GM21423 (cell line): ENCODE results near the gene NPM1.
"Not testable (repeated sequence)": the region's sequence is repeated elsewhere in the genome, so short reads cannot be mapped to it uniquely, and the experiment has no call there.

Experiments
- ATAC-seq: cut with Tn5 transposase; IDR thresholded peaks from one replicate; pipeline ENCODE4 v1.9.1; 2021; ENCODE audit warnings: mild to moderate bottlenecking, moderate library complexity; ENCODE audit not compliant: unreplicated experiment

The NPM1 gene, protein sequence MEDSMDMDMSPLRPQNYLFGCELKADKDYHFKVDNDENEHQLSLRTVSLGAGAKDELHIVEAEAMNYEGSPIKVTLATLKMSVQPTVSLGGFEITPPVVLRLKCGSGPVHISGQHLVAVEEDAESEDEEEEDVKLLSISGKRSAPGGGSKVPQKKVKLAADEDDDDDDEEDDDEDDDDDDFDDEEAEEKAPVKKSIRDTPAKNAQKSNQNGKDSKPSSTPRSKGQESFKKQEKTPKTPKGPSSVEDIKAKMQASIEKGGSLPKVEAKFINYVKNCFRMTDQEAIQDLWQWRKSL

GRCh38 chr5:171387345-171387969, at the start of gene NPM1:
Gene NPM1 (plus strand): TSS chr5:171387849. CDS start chr5:171387949, 100 bp downstream.
- ATAC-seq: peak; percentile 81

- no peak for ATAC-seq
These were observed 47.6 kb upstream of the NPM1 start for GRCh38 chr5:171340042-171340441.

- no peak for ATAC-seq
These were observed 47.2 kb upstream of the NPM1 start for GRCh38 chr5:171340491-171340890.

- no peak for ATAC-seq
These were observed 45.1 kb upstream of the NPM1 start for GRCh38 chr5:171342362-171343111.

GRCh38 chr5:171344936-171345608, 42.6 kb upstream of the NPM1 start:
- ATAC-seq: no peak

GRCh38 chr5:171351536-171352073, 36.0 kb upstream of the NPM1 start:
- ATAC-seq: no peak

DNA sequence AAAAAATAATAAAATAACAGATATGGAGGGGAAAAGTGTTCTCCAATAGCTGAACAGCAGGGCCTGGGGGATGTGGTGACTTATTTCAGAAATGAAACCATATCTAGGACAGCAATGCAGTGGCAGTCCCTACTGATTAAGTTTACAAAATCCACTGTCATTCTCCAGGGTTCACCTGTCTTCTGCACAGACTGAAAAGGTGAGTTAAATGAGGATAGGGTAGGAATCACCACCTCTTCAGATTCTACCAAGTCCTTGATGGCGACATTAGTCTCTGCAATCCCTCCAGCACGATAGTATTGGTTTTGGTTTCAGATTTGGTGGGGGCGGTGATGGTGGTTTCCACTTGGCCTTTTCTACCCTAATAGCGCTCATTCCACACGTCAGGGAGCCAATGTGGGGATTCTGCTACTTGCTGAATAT, 32.3 kb upstream of the NPM1 start:
- peak; percentile 95 for ATAC-seq

DNA sequence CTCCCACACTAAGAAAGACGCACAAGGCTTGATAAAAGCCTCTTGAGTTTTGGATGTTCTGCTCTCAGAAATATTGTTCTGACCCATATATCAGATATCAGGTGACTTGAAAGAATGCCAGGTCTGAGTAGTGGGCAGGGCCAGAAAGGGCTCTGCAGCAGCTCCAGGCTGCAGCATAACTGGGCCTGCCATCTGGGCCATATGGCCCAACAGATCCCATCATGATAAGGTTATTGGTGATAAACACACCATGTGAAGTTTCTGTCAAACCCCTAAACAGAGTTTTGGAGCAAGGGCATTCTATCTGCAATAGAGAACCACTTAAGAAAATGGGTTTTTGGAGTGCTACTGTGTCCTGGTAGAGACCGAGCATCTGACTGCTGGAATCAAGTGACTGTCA, 29.8 kb upstream of the NPM1 start:
- no peak for ATAC-seq

DNA sequence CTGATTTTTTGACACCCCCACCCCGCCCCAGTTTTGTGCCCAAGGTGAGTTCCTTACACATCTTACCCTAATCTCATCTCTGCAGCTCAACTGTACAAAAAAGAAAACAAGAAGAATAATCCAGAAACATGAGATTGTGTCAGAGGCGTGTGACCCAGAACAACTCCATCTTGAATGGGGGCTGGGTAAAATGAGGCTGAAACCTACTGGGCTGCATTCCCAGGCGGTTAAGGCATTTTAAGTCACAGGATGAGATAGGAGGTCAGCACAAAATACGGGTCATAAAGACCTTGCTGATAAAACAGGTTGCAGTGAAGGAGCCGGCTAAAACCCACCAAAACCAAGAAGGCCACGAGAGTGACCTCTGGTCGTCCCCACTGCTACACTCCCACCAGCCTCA, 26.5 kb upstream of the NPM1 start:
- not testable (repeated sequence) for ATAC-seq

- ATAC-seq: not testable (repeated sequence)
These were observed 24.4 kb upstream of the NPM1 start for GRCh38 chr5:171363249-171363648.

DNA sequence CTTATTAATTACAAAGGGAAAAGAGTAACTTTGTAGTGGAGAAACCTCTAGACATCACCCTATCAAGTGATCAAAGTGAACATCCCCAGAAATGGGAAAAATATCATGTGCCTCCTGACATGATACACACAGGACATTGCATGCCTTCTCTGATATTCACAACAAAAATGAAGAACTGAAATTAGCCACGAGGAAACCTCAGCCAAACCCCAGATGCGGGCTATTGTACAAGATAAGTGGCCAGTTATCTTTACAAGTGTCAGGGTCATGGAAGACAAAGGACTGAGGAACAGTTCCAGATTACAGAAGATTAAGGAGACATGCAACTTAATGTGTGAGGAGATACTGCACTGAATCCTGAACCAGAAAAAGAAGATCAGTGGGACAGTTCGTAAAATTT, 23.8 kb upstream of the NPM1 start:
- peak; percentile 72 for ATAC-seq

DNA sequence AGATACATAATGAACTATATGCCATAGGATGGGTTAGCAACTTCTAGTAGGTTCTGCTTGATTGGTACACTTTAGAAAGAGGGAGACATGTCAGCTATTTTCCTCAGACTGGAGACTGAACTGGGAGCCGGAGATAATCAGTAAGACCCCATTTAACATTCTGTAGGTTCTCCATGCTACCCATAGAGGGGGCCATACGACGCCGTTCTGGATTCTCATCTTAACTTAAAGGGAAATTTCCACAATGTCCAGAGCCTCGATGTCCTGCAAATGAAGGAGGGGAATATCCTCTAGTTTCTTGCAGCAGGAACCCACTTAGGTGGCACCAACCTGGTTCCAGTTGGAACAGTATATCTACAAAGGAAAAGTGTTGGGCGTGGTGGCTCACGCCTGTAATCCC, 22.3 kb upstream of the NPM1 start:
- ATAC-seq: no peak

GRCh38 chr5:171366645-171367044, 21.0 kb upstream of the NPM1 start:
- ATAC-seq: no peak

DNA sequence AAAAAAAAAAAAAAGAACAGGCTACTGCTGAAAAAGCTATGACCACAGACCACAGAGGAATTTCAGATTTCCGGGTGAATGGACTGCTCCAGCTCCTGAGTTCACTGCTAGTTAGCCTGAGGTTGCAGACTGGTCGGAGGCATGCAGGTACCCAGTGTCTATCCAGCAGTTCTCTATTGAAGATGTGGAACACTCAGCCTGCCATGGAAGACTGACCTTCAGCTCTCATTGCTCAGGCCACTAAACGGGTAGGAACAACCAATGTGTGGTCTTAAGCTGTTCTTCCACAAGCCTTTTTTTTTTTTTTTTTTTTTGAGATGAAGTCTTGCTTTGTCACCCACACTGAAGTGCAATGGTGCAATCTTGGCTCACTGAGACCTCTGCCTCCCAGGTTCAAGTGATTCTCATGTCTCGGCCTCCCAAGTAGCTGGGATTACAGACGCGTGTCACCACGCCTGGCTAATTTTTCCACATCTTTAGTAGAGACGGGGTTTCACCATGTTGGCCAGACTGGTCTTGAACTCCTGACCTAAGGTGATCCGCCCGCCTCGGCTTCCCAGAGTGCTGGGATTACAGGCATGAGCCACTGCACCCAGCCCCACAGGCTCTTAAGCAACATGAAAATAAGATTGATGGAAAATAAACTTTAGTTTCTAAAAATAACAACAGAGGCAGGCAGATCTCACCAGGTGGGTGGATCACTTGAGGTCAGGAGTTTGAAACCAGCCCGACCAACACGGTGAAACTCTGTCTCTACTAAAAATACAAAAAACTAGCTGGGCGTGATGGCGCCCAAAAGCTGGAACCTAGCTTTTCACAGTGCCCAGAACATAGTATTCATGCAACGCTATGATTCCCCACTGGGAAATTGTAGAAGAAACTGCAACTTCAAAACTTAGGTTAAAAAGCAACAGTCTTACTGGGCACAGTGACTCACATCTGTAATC, 20.0 kb upstream of the NPM1 start:
- peak; percentile 40 for ATAC-seq

DNA sequence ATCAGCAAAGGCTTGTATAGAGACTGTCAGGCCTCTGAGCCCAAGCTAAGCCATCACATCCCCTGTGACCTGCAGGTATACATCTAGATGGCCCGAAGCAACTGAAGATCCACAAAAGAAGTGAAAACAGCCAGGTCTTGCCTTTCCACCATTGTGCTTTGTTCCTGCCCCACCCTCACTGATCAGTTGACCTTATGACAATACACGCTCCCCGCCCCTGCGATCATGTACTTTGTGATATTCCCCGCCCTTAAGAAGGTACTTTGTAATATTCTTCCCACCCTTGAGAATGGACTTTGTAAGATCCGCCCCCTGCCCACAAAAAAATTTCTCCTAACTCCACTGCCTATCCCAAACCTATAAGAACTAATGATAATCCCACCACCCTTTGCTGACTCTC, 18.6 kb upstream of the NPM1 start:
- ATAC-seq: no peak

DNA sequence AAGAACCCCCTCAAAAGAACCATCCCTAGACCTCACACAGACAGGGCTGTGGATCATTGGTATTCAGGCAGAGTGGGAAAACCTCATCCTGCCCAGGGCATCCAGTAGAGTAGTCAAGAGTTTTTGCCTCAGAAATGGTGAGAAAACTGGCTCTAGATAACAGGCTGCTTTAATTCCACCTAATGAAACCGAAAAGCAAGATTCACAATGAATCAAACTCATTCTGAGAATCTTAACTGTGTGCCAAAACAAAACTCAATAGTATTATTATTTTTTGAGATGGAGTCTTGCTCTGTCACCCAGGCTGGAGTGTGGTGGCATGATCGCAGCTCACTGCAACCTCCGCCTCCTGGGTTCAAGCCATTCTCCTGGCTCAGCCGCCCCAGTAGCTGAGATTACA, 17.8 kb upstream of the NPM1 start:
- ATAC-seq: no peak

- ATAC-seq: not testable (repeated sequence)
These were observed 16.8 kb upstream of the NPM1 start for GRCh38 chr5:171370881-171371280.

GRCh38 chr5:171371326-171371725, 16.3 kb upstream of the NPM1 start:
- ATAC-seq: no peak

GRCh38 chr5:171379961-171380360, 7.7 kb upstream of the NPM1 start:
- ATAC-seq: no peak

DNA sequence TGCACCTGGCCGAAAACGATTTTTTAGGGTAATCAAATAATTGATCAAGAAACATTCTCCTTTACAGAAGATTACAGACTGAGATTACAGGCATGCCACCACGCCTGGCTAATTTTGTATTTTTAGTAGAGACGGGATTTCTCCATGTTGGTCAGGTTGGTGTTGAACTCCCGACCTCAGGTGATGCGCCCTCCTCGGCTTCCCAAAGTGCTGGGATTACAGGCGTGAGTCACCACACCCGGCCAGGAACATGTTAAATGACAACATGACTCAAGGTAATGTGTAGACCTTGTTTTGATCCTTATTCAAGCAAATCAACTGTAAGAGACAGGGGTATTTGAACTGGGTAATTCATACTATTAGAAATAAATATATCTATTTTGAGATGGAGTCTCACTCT, 3.2 kb upstream of the NPM1 start:
- ATAC-seq: not testable (repeated sequence)
